ENCODE data around the gene TEX12. TPM values are rescaled to one million over a fixed set of nuclear protein-coding genes. Genes with fewer than 3 reads are reported as not detected.

The TEX12 gene
- total and polyA plus RNA-seq, 2 experiments from 2014 or later = 1.1 TPM; not detected in 1

GRCh38 chr11:112212710-112213109 lies 45.5 kb downstream of the TEX12 start:
- Histone ChIP-seq H3K9me2 (ENCODE audit: insufficient read depth) (no peaks in the 10 kb centered on the region), H3K27me3 (ENCODE audit: insufficient read depth) (no peaks in the 10 kb centered on the region), H3K4me3 (no peak overlapping the region), H3K36me3 (ENCODE audit: insufficient read depth) (no peaks in the 10 kb centered on the region), H2AFZ (no peak overlapping the region), H3K4me1 (ENCODE audit: insufficient read depth) (no peaks in the 10 kb centered on the region), H3K4me2 (no peak overlapping the region), H3K79me2 (replicated peaks; ENCODE audit: insufficient read depth) (no peaks in the 10 kb centered on the region), H4K20me1 (replicated peaks; ENCODE audit: insufficient read depth) (no peaks in the 10 kb centered on the region), H3F3A (replicated peaks; ENCODE audit: low read depth) (no peaks in the 10 kb centered on the region), H3K27ac (ENCODE audit: low read depth) (no peak overlapping the region)
- H3K27ac Mint-ChIP-seq = no peak overlapping the region
- no peak overlapping the region for H3K4me3 Mint-ChIP-seq
- DNase-seq (ENCODE audit: low spot score) (no peak), ATAC-seq (no peak)
- TF ChIP-seq REST (IDR thresholded peaks at IDR 0.05; ENCODE audit: unreplicated experiment) (no peak), CREB1 (CRISPR knock-in tag; IDR thresholded peaks at IDR 0.05; ENCODE audit: low read depth) (no peak), ZNF114 (CRISPR knock-in tag; IDR thresholded peaks at IDR 0.05) (no peak), ZNF462 (CRISPR knock-in tag; IDR thresholded peaks at IDR 0.05) (no peak), STAT1 (IDR thresholded peaks at IDR 0.05; ENCODE audit: unreplicated experiment) (no peak), POLR2AphosphoS5 (IDR thresholded peaks at IDR 0.05; ENCODE audit: low read depth) (no peak), EZH2phosphoT487 (IDR thresholded peaks at IDR 0.05; ENCODE audit: unreplicated experiment) (no peak), JUNB (IDR thresholded peaks at IDR 0.05; ENCODE audit: unreplicated experiment) (no peak)
- no peaks in the 10 kb centered on the region for H3K4me1 Mint-ChIP-seq
- H3K36me3 Mint-ChIP-seq (ENCODE audit: low read depth) = no peaks in the 10 kb centered on the region
- no peaks in the 10 kb centered on the region for H3K9me3 Mint-ChIP-seq
- no peaks in the 10 kb centered on the region for H3K27me3 Mint-ChIP-seq (ENCODE audit: insufficient read depth, low read depth, poor library complexity)
